ENCODE measurements around the gene FAM81A. TPM values are rescaled to one million over a fixed set of nuclear protein-coding genes. Genes with fewer than 3 reads are reported as not detected.
"Not testable (repeated sequence)": the region's sequence is repeated elsewhere in the genome, so short reads cannot be mapped to it uniquely, and the experiment has no call there.

Gene FAM81A
- total RNA-seq, 1 donor from 2014 or later: 1.1 TPM

DNA sequence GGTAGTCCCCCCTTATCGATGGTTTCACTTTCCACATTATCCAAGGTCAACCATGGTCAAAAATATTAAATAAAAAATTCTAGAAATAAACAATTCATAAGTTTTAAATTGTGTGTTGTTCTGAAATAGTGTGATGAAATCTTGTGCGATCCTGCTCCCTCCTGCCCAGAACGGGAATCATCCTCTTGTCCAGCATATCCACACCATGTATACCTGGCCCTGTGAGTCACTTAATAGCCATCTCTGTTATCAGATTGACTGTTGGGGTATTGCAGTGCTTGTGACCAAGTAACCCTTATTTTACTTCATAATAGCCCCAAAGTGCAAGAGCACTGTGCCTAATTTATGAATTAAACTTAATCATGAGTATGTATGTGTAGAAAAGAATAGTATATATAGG lies 19.1 kb downstream of the FAM81A start:
- Mint-ChIP-seq H3K4me3 (ENCODE audit: low read depth) (no peak overlapping the region), H3K27me3 (ENCODE audit: low read depth) (peaks cover 28% of the 10 kb centered on the region), H3K36me3 (ENCODE audit: low read depth) (no peaks in the 10 kb centered on the region), H3K4me1 (ENCODE audit: low read depth) (no peaks in the 10 kb centered on the region), H3K9me3 (no peaks in the 10 kb centered on the region), H3K27ac (no peak overlapping the region)
- intact Hi-C loops (cut with micrococcal nuclease): no loop called here
- DNase-seq (ENCODE audit: low spot score): no peak

DNA sequence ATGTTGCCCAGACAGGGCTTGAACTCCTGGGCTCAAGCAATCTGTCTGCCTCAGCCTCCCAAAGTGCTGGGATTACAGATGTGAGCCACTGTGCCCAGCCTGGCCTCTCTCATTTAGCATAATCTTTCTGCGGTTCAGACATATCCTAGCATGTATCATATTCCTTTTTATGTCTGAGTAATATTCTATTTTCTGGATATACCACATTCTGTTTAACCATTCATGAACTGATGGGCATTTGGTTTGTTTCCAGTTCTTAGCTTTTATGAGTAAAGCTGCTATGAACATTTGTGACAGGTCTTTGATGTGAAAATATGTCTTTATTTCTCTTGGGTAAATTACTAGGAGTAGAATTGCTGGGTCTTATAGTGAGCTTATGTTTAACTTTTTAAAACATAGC lies 23.5 kb downstream of the FAM81A start:
- H3K4me3 Mint-ChIP-seq (ENCODE audit: low read depth): no peak overlapping the region
- H3K9me3 Mint-ChIP-seq: no peaks in the 10 kb centered on the region
- peaks cover 43% of the 10 kb centered on the region for H3K27me3 Mint-ChIP-seq (ENCODE audit: low read depth)
- H3K27ac Mint-ChIP-seq: no peak overlapping the region
- H3K4me1 Mint-ChIP-seq (ENCODE audit: low read depth): no peaks in the 10 kb centered on the region
- H3K36me3 Mint-ChIP-seq (ENCODE audit: low read depth): no peaks in the 10 kb centered on the region
- intact Hi-C loops (cut with micrococcal nuclease): no loop called here
- no peak for DNase-seq (ENCODE audit: low spot score)

DNA sequence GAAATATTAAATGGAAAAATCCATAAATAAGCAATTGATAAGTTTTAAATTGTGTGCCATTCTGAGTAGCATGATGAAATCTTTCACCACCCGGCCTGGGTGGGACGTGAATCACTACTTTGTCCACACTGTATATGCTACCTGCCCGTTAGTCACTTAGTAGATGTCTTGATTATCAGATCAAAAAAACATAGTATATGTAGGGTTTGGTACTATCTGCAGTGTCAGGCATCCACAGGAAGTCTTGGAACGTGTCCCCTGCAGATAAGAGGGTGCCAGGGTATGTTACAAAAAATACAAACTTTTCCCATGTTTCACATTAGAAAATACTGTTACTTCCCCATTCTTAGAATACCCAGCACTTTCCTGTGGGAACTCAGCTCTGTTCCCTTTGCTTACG lies 35.2 kb downstream of the FAM81A start:
- intact Hi-C loops (cut with micrococcal nuclease): no loop called here
- H3K36me3 Mint-ChIP-seq (ENCODE audit: low read depth): no peaks in the 10 kb centered on the region

DNA sequence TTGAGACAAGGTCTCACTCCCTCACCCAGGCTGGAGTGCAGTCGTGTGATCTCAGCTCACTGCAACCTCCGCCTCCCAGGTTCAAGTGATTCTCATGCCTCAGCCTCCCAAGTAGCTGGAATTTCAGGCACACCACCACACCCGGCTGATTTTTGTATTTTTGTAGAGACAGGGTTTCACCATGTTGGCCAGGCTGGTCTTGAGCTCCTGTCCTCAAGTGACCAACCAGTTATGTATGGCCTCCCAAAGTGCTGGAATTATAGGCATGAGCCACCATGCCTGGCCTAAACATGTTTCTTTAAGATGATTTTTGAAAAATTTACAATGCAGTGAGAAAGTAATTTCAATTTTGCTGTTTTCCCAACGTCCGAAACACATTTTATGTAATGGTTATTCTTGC lies 37.2 kb downstream of the FAM81A start:
- H3K27ac Mint-ChIP-seq; DNase-seq (ENCODE audit: low spot score); H3K9me3 Mint-ChIP-seq; H3K4me3 Mint-ChIP-seq (ENCODE audit: low read depth); H3K36me3 Mint-ChIP-seq (ENCODE audit: low read depth); H3K4me1 Mint-ChIP-seq (ENCODE audit: low read depth); intact Hi-C loops (cut with micrococcal nuclease): not testable (repeated sequence)
- H3K27me3 Mint-ChIP-seq (ENCODE audit: low read depth): peaks cover 47% of the 10 kb centered on the region

More for the DNA sequence above, 35.2 kb downstream of the FAM81A start:
- H3K27me3 Mint-ChIP-seq (ENCODE audit: low read depth): peaks cover 47% of the 10 kb centered on the region
- no peaks in the 10 kb centered on the region for H3K9me3 Mint-ChIP-seq
- no peaks in the 10 kb centered on the region for H3K4me1 Mint-ChIP-seq (ENCODE audit: low read depth)
- no peak overlapping the region for H3K4me3 Mint-ChIP-seq (ENCODE audit: low read depth)
- H3K27ac Mint-ChIP-seq: no peak overlapping the region
- no peak for DNase-seq (ENCODE audit: low spot score)

DNA sequence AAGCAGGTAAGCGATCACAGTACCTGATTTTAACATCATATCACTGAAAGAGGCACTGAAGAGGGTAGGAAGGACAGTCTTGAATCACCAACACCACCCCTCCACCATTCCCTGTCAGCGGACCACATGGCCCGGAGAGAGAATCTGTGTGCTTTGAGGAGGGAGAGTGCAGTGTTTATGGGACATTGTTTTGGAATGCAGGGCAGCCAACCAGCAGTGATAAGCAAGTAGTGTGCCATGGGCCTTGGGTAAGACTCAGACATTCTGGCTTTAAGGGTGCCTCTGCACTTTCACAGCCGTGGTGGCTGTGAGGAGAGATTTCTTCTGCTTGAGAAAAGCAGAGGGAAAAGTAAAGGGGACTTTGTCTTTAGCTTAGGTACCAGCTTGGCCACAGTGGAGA lies 46.4 kb downstream of the FAM81A start:
- intact Hi-C loops (cut with micrococcal nuclease): no loop called here
- Mint-ChIP-seq H3K27me3 (ENCODE audit: low read depth) (peaks cover 42% of the 10 kb centered on the region), H3K9me3 (no peaks in the 10 kb centered on the region), H3K27ac (no peak overlapping the region), H3K4me1 (ENCODE audit: low read depth) (no peaks in the 10 kb centered on the region), H3K4me3 (ENCODE audit: low read depth) (no peak overlapping the region), H3K36me3 (ENCODE audit: low read depth) (no peaks in the 10 kb centered on the region)
- DNase-seq (ENCODE audit: low spot score): no peak

DNA sequence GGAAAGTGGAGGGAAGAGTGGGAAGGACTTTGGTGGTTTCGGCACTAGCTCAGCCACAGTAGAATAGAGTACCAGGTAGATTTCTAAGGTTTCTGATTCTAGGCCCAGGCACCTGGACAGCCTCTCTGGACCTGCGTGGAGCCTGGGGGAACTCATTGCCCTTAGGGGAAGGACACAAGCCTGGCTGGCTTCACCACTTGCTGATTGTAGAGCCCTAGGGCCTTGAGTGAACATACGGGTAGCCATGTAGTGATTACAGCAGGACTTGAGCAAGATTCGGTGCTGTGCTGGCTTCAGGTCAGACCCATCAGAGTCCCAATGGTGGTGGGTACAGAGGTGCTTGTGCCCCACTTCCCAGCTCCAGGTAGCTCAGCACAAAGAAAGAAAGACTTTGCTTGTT lies 47.0 kb downstream of the FAM81A start:
- no peak overlapping the region for H3K4me3 Mint-ChIP-seq (ENCODE audit: low read depth)
- intact Hi-C loops (cut with micrococcal nuclease): no loop called here
- H3K27ac Mint-ChIP-seq: no peak overlapping the region
- no peaks in the 10 kb centered on the region for H3K9me3 Mint-ChIP-seq
- H3K36me3 Mint-ChIP-seq (ENCODE audit: low read depth): no peaks in the 10 kb centered on the region
- DNase-seq (ENCODE audit: low spot score): no peak
- no peaks in the 10 kb centered on the region for H3K4me1 Mint-ChIP-seq (ENCODE audit: low read depth)
- H3K27me3 Mint-ChIP-seq (ENCODE audit: low read depth): peaks cover 37% of the 10 kb centered on the region

DNA sequence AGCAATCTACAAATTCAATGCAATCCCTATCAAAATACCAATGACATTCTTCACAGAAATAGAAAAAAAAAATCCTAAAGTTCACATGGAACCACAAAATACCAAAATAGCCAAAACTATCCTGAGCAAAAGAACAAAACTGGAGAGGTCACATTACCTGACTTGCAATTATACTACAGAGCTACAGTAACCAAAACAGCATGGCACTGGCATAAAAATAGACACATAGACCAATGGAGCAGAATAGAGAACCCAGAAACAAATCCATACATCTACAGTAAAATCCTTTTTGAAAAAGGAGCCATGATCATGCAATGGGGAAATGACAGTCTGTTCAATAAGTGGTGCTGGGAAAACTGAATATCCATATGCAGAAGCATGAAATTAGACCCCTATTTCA lies 51.5 kb downstream of the FAM81A start:
- peaks cover 45% of the 10 kb centered on the region for H3K27me3 Mint-ChIP-seq (ENCODE audit: low read depth)
- H3K4me1 Mint-ChIP-seq (ENCODE audit: low read depth); intact Hi-C loops (cut with micrococcal nuclease); H3K4me3 Mint-ChIP-seq (ENCODE audit: low read depth); H3K9me3 Mint-ChIP-seq; DNase-seq (ENCODE audit: low spot score); H3K36me3 Mint-ChIP-seq (ENCODE audit: low read depth); H3K27ac Mint-ChIP-seq: not testable (repeated sequence)

DNA sequence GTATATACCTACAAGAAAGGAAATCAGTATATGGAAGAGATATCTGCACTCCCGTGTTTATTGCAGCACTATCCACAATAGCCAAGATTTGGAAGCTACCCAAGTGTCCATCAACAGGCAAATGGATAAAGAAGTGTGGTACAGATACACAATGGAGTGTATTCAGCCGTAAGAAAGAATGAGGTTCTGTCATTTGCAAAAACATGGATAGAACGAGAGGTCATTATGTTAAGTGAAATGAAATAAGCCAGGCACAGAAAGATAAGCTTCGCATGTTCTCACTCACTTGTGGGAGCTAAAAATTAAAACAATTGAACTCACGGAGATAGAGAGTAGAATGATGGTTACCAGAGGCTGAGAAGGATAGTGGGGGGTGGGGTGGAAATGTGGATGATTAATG lies 53.1 kb downstream of the FAM81A start:
- Mint-ChIP-seq H3K36me3 (ENCODE audit: low read depth) (no peaks in the 10 kb centered on the region), H3K27me3 (ENCODE audit: low read depth) (peaks cover 38% of the 10 kb centered on the region), H3K4me3 (ENCODE audit: low read depth) (no peak overlapping the region), H3K9me3 (no peaks in the 10 kb centered on the region), H3K27ac (no peak overlapping the region), H3K4me1 (ENCODE audit: low read depth) (peaks cover 2% of the 10 kb centered on the region)
- intact Hi-C loops (cut with micrococcal nuclease): loop anchor here (5.0 to 10.0 kb wide), 2 partner anchors 116 to 534 kb away; partner anchors contain the start of gene MYO1E
- DNase-seq (ENCODE audit: low spot score): no peak

DNA sequence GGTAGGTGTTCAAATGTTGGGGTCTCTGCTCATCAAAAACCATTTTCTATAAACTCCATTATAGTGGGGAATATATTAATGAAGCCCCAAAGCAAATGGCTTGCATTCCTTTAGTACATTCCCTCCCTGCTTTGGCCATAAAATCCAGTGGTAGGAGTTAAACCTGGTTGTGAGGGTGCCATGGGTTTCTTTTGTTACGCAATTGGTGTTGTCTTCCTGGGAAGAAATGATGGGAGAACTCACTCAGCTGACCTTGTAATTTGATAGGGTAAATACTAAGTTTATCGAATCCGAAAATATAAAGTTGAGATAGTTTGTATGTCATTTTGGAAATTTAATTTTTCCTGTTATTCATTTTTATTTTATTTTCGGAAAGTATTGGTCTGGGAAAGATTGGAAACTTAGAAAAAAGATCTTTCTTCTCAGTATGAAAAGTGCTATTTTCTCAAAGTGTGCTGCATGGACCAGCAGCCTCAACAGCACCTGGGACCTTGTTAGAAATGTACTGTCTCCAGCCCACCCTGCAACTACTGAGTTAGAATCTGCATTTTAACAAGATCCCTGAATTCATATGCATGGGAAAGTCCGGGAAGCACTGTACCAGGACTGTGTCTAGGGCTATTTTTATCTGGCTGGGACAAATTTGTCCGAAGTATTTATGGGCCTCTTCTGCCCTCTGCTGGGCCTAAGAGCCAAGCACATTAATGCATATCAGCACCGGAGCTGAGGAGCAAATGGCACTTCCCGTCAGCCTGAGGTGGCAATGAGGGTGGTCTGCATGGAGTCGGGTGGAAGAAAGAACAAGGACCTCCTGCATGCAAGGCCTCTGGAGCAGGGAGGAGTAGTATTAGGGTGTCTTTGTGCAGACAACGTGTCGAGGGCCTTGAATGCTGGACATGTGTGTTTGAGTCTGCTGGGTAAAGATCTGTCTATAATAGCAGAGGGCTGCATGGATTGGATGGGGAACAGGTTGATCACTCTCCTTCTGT lies 54.7 kb downstream of the FAM81A start:
- H3K4me1 Mint-ChIP-seq (ENCODE audit: low read depth): peaks cover 2% of the 10 kb centered on the region
- peak; percentile 38 for DNase-seq (ENCODE audit: low spot score)
- peaks cover 26% of the 10 kb centered on the region for H3K27me3 Mint-ChIP-seq (ENCODE audit: low read depth)
- no peak overlapping the region for H3K27ac Mint-ChIP-seq
- H3K36me3 Mint-ChIP-seq (ENCODE audit: low read depth): no peaks in the 10 kb centered on the region
- no peaks in the 10 kb centered on the region for H3K9me3 Mint-ChIP-seq
- intact Hi-C loops (cut with micrococcal nuclease): loop anchor here (1.0 to 10.0 kb wide), 5 partner anchors 118 to 535 kb away; partner anchors contain the start of gene MYO1E
- no peak overlapping the region for H3K4me3 Mint-ChIP-seq (ENCODE audit: low read depth)

DNA sequence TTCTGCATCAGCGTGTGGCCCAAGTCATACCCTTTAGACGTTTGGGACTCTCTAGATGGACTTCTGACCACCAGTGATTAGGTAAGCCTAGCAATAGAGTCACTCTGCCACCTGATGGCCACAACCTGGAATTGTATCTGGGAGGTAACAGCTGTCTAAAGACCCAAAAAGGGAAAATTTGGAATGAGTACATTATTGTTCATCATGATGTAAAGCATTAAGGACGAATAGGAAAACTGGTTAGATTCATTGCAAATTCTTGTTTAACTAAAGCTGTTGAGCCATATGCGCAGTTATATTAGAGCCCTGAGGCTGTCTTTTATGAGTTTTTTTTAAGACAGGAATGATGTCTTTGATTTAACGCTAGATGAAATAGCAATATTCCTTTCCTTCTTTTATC lies 63.6 kb downstream of the FAM81A start:
- Mint-ChIP-seq H3K27me3 (ENCODE audit: low read depth) (peaks cover 23% of the 10 kb centered on the region), H3K4me3 (ENCODE audit: low read depth) (no peak overlapping the region), H3K4me1 (ENCODE audit: low read depth) (no peaks in the 10 kb centered on the region), H3K27ac (no peak overlapping the region), H3K36me3 (ENCODE audit: low read depth) (no peaks in the 10 kb centered on the region), H3K9me3 (no peaks in the 10 kb centered on the region)
- DNase-seq (ENCODE audit: low spot score): no peak
- intact Hi-C loops (cut with micrococcal nuclease): no loop called here

DNA sequence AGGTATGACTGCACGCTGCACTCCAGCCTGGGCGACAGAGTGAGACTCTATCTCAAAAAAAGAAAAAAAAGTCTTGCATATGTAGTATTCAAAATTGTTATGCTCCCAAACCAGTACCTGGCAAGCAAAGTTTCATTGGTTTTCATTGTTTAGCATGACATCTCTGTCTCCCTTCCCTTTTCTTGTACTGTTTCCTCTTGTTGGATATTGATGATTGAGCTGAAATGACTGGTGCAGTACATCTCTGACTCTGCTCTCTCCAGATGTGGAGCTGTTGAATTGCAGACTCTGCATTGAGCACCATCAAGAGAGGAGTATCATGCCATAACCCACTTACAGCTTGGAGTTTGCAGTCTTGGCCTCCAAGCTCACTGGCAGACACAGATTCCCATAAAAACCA lies 77.2 kb downstream of the FAM81A start:
- H3K4me3 Mint-ChIP-seq (ENCODE audit: low read depth): no peak overlapping the region
- H3K36me3 Mint-ChIP-seq (ENCODE audit: low read depth): no peaks in the 10 kb centered on the region
- intact Hi-C loops (cut with micrococcal nuclease): no loop called here
- no peak overlapping the region for H3K27ac Mint-ChIP-seq
- H3K4me1 Mint-ChIP-seq (ENCODE audit: low read depth): no peaks in the 10 kb centered on the region
- peaks cover 5% of the 10 kb centered on the region for H3K27me3 Mint-ChIP-seq (ENCODE audit: low read depth)
- H3K9me3 Mint-ChIP-seq: no peaks in the 10 kb centered on the region
- DNase-seq (ENCODE audit: low spot score): no peak

DNA sequence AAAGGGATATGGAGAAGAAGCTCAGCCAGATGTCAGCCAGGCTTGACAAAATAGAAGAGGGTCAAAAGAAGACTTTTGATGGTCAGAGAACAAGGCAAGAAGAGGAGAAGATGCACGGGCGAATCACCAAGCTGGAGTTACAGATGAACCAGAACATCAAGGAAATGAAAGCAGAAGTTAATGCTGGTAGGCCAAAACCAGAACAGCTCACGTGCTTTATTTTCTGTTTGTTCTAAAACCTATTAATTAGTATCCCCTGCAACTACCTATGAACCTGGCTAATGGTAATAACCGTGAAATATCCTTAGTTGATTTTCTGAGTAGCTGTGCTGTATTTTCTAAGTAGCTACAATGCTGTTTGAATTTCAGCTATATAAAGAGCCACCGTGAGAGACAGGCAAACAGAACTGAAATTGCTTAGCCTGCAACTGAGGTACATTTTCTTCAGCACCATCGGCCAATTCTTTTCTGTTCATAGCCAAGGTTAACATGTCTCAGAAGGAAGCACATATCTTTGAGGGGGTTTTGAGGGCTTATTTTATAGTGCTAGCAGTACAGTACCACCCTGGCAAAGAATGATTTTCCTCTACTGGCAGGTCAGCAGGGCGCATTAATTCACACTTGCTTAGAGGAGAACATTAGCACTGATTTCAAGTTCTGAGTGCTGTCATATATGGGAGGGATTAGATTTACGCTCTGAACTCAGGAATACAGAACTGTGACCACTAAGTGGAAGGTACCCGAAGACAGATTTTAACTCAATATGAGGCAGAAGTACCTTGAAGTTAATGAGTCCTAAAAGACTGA lies 78.9 kb downstream of the FAM81A start:
- Mint-ChIP-seq H3K4me3 (ENCODE audit: low read depth) (no peak overlapping the region), H3K36me3 (ENCODE audit: low read depth) (no peaks in the 10 kb centered on the region), H3K9me3 (no peaks in the 10 kb centered on the region), H3K27me3 (ENCODE audit: low read depth) (peaks cover 10% of the 10 kb centered on the region), H3K27ac (no peak overlapping the region), H3K4me1 (ENCODE audit: low read depth) (no peaks in the 10 kb centered on the region)
- intact Hi-C loops (cut with micrococcal nuclease): no loop called here
- DNase-seq (ENCODE audit: low spot score): no peak

DNA sequence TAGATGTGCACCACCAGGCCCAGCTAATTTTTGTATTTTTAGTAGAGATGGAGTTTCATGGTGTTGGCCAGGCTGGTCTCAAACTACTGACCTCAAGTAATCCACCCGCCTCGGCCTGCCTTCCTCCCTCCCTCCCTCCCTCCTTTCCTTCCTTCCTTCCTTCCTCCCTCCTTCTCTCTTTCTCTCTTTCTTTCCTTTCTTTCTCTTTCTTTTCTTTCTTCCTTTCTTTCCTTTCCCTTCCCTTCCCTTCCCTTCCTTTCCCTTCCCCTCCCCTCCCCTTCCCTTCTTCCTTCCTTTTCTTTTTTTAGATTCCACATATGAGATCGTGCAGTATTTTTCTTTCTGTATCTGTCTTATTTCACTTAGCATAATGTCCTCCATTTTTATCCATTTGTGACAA lies 81.3 kb downstream of the FAM81A start:
- no peak overlapping the region for H3K27ac Mint-ChIP-seq
- H3K27me3 Mint-ChIP-seq (ENCODE audit: low read depth): peaks cover 8% of the 10 kb centered on the region
- peaks cover 9% of the 10 kb centered on the region for H3K4me1 Mint-ChIP-seq (ENCODE audit: low read depth)
- H3K9me3 Mint-ChIP-seq: no peaks in the 10 kb centered on the region
- no peak for DNase-seq (ENCODE audit: low spot score)
- no peak overlapping the region for H3K4me3 Mint-ChIP-seq (ENCODE audit: low read depth)
- intact Hi-C loops (cut with micrococcal nuclease): no loop called here
- no peaks in the 10 kb centered on the region for H3K36me3 Mint-ChIP-seq (ENCODE audit: low read depth)
